ENCODE results near the gene PSTPIP1. TPM values are rescaled to one million over a fixed set of nuclear protein-coding genes. Genes with fewer than 3 reads are reported as not detected.
A peak's percentile ranks its signal among the peaks of the same experiment; 100 is the strongest.

Gene PSTPIP1
- total RNA-seq, 1 donor from 2014 or later, result 12.4 TPM

GRCh38 chr15:77025083-77025901 is 30.4 kb downstream of the PSTPIP1 start:
- TF ChIP-seq, protein P1, sequence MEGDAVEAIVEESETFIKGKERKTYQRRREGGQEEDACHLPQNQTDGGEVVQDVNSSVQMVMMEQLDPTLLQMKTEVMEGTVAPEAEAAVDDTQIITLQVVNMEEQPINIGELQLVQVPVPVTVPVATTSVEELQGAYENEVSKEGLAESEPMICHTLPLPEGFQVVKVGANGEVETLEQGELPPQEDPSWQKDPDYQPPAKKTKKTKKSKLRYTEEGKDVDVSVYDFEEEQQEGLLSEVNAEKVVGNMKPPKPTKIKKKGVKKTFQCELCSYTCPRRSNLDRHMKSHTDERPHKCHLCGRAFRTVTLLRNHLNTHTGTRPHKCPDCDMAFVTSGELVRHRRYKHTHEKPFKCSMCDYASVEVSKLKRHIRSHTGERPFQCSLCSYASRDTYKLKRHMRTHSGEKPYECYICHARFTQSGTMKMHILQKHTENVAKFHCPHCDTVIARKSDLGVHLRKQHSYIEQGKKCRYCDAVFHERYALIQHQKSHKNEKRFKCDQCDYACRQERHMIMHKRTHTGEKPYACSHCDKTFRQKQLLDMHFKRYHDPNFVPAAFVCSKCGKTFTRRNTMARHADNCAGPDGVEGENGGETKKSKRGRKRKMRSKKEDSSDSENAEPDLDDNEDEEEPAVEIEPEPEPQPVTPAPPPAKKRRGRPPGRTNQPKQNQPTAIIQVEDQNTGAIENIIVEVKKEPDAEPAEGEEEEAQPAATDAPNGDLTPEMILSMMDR (IDR thresholded peaks at IDR 0.05; ENCODE audit: partially characterized antibody, unreplicated experiment), result no peak
- H3K9me3 Mint-ChIP-seq (ENCODE audit: unreplicated experiment), result peaks cover 13% of the 10 kb centered on the region
- peak overlapping the region; percentile 66 for H3K27ac Mint-ChIP-seq (ENCODE audit: unreplicated experiment)
- H3K27me3 Mint-ChIP-seq (ENCODE audit: unreplicated experiment), result peaks cover 17% of the 10 kb centered on the region
- peak; percentile 47 for DNase-seq
- H3K4me3 Mint-ChIP-seq (ENCODE audit: unreplicated experiment), result no peak overlapping the region
- H3K36me3 Mint-ChIP-seq (ENCODE audit: unreplicated experiment), result no peaks in the 10 kb centered on the region
- peaks cover 26% of the 10 kb centered on the region for H3K4me1 Mint-ChIP-seq (ENCODE audit: low read depth, unreplicated experiment)

DNA sequence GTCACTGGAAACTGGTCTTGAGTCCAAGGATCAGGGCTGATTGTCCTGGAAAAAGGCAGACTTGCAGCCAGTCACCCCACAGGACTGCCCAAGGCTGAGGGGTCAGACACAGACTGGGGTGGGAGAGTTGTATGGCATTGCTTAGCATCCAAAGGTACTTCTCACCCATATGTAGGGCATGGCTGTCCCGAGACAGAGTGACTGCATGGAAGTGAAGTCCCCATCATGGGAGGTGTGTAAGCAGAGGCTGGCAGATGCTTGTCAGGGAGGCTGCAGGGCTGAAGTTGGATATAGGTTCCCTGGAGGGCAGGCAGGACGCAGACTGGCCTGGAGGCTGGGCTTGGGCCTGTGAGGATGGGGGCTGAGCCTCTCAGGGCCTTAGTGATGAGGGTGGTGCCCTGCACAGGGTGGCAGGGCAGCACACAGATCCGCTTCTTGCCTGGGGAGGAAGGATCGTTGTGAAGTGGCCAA is 31.1 kb downstream of the PSTPIP1 start:
- no peak for DNase-seq
- Mint-ChIP-seq H3K27me3 (ENCODE audit: unreplicated experiment) (peaks cover 17% of the 10 kb centered on the region), H3K36me3 (ENCODE audit: unreplicated experiment) (no peaks in the 10 kb centered on the region), H3K9me3 (ENCODE audit: unreplicated experiment) (peaks cover 13% of the 10 kb centered on the region), H3K27ac (ENCODE audit: unreplicated experiment) (peak overlapping the region; percentile 33), H3K4me1 (ENCODE audit: low read depth, unreplicated experiment) (peaks cover 26% of the 10 kb centered on the region), H3K4me3 (ENCODE audit: unreplicated experiment) (peak overlapping the region; percentile 34)
- TF ChIP-seq, protein P1 (IDR thresholded peaks at IDR 0.05; ENCODE audit: partially characterized antibody, unreplicated experiment), result no peak

DNA sequence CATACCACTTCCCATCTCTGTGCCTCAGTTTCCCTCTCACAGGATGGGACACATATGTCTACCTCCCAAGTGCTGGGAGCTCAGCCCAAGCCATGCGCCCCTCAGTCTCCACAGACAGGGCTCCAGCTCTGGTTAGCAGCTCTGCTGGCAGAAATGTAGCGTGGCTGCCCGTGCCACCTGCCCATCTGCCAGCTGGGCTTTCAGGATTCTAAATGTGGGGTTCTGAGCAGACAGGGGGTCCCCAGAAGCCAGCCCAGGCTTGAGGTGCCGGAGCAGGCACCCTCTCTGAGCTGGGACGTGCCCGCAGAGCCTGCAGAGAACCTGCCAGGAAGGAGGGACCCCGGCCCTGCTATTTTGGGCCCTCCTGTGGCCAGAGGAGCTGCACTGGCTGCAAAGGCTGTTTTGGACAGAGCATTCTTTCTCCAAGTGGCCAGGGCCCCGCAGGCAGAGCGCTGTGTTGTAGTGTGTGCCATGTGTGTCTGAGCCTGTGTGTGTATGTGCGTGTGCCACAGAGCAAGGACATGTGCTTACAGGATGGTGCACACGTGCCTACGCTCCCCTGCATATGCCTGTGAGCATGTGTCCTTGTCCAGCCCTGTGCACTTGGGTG is 31.7 kb downstream of the PSTPIP1 start:
- Mint-ChIP-seq H3K4me3 (ENCODE audit: unreplicated experiment) (no peak overlapping the region), H3K9me3 (ENCODE audit: unreplicated experiment) (peaks cover 13% of the 10 kb centered on the region), H3K27me3 (ENCODE audit: unreplicated experiment) (peaks cover 17% of the 10 kb centered on the region), H3K27ac (ENCODE audit: unreplicated experiment) (peak overlapping the region; percentile 82), H3K36me3 (ENCODE audit: unreplicated experiment) (no peaks in the 10 kb centered on the region), H3K4me1 (ENCODE audit: low read depth, unreplicated experiment) (peaks cover 30% of the 10 kb centered on the region)
- no peak for DNase-seq
- TF ChIP-seq, protein P1 (IDR thresholded peaks at IDR 0.05; ENCODE audit: partially characterized antibody, unreplicated experiment), result no peak

- TF ChIP-seq, protein P1 (IDR thresholded peaks at IDR 0.05; ENCODE audit: partially characterized antibody, unreplicated experiment), result no peak
- peaks cover 12% of the 10 kb centered on the region for H3K9me3 Mint-ChIP-seq (ENCODE audit: unreplicated experiment)
- peaks cover 20% of the 10 kb centered on the region for H3K27me3 Mint-ChIP-seq (ENCODE audit: unreplicated experiment)
- DNase-seq, result no peak
- H3K36me3 Mint-ChIP-seq (ENCODE audit: unreplicated experiment), result no peaks in the 10 kb centered on the region
- H3K4me3 Mint-ChIP-seq (ENCODE audit: unreplicated experiment), result no peak overlapping the region
- H3K27ac Mint-ChIP-seq (ENCODE audit: unreplicated experiment), result peak overlapping the region; percentile 82
- H3K4me1 Mint-ChIP-seq (ENCODE audit: low read depth, unreplicated experiment), result peaks cover 27% of the 10 kb centered on the region
These were observed 32.3 kb downstream of the PSTPIP1 start for GRCh38 chr15:77027111-77027696.
